Activated CD8-positive, alpha-beta T cell treated with anti-CD3 and anti-CD28 coated beads for 36 hours (primary cell): ENCODE results near the gene SETD4. TPM values are rescaled to one million over a fixed set of nuclear protein-coding genes. Genes with fewer than 3 reads are reported as not detected.
"Not testable (repeated sequence)": the region's sequence is repeated elsewhere in the genome, so short reads cannot be mapped to it uniquely, and the experiment has no call there.

Source experiments
- ATAC-seq: fragments of 200-7000 bp; cut with Tn5 transposase; one replicate; pipeline ENCODE4 v1.10.0; 2021; ENCODE audit warnings: mild to moderate bottlenecking, moderate library complexity
- CTCF ChIA-PET: fragments of 350-600 bp; sonication (Branson Sonifier 250); formaldehyde crosslinking; loops from one replicate; lab custom pipeline; 2021; ENCODE audit warnings: antibody characterized with exemption; lab: Charles Lee
- POLR2A ChIA-PET: fragments of 350-600 bp; sonication (Branson Sonifier 250); formaldehyde crosslinking; loops from one replicate; lab custom pipeline; 2021; ENCODE audit warnings: antibody characterized with exemption; lab: Charles Lee
- DNase-seq: peaks from one replicate; pipeline ENCODE4 v3.0.0-alpha.2; 2020
- H3K27ac Mint-ChIP-seq: one replicate; pipeline ENCODE4 v1.8.0; 2021; ENCODE audit warnings: mild to moderate bottlenecking, mixed read lengths
- H3K27me3 Mint-ChIP-seq: one replicate; pipeline ENCODE4 v1.8.0; 2021; ENCODE audit warnings: mixed read lengths
- H3K36me3 Mint-ChIP-seq: one replicate; pipeline ENCODE4 v1.8.0; 2021; ENCODE audit warnings: low read depth, mixed read lengths
- H3K4me1 Mint-ChIP-seq: one replicate; pipeline ENCODE4 v1.8.0; 2021; ENCODE audit warnings: low read depth, mixed read lengths
- H3K4me3 Mint-ChIP-seq: one replicate; pipeline ENCODE4 v1.8.0; 2021; ENCODE audit warnings: mild to moderate bottlenecking, moderate library complexity, mixed read lengths
- H3K9me3 Mint-ChIP-seq: one replicate; pipeline ENCODE4 v1.8.0; 2021; ENCODE audit warnings: mixed read lengths
- intact Hi-C: fragments of 100-400 bp; cut with micrococcal nuclease; formaldehyde crosslinking; loops from one replicate; pipeline ENCODE4 v1.10.0; 2022
- total RNA-seq, 2 experiments: library from RNA; stranded (reverse); gene quantifications; one replicate each; pipeline ENCODE4 v1.2.3, GENCODE V29; 2021
- TF ChIP-seq, protein P1 (sequence below): fragments of 200-600 bp; IDR thresholded peaks from one replicate; pipeline ENCODE4 v1.8.0; 2022; ENCODE audit warnings: antibody characterized with exemption, mild to moderate bottlenecking

The SETD4 gene
- total RNA-seq, 2 experiments from 2014 or later = 18.5 to 19.1 TPM

DNA sequence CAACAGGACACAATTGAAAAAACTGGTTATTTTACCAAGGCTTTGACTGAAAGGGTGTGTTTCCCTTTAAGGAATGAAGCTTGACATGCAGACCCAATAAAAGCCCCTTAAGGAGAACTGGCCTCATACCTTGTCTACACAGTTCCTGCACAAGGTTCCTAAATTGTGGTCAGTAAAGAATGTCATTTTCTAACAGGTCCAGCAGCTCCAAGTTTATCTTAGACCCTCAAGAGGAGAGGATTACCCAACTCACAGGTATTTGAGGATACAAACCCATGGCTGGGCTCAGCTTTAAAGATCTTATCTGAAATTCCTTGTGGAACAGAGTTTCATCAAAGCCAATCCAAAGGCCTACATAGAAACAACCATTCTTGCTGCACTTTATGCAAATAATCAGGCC lies 43.1 kb upstream of the SETD4 start:
- Mint-ChIP-seq H3K27me3 (peaks cover 16% of the 10 kb centered on the region), H3K36me3 (no peaks in the 10 kb centered on the region), H3K4me3 (no peak overlapping the region), H3K9me3 (no peaks in the 10 kb centered on the region), H3K4me1 (peaks cover 4% of the 10 kb centered on the region), H3K27ac (no peak overlapping the region)
- CTCF ChIA-PET = interaction anchor here (0.7 to 1.9 kb wide), 4 partner anchors 9 to 26 kb away, joined by 3 to 14 read pairs (median 7); no protein-coding TSS in a partner anchor
- TF ChIP-seq, protein P1, sequence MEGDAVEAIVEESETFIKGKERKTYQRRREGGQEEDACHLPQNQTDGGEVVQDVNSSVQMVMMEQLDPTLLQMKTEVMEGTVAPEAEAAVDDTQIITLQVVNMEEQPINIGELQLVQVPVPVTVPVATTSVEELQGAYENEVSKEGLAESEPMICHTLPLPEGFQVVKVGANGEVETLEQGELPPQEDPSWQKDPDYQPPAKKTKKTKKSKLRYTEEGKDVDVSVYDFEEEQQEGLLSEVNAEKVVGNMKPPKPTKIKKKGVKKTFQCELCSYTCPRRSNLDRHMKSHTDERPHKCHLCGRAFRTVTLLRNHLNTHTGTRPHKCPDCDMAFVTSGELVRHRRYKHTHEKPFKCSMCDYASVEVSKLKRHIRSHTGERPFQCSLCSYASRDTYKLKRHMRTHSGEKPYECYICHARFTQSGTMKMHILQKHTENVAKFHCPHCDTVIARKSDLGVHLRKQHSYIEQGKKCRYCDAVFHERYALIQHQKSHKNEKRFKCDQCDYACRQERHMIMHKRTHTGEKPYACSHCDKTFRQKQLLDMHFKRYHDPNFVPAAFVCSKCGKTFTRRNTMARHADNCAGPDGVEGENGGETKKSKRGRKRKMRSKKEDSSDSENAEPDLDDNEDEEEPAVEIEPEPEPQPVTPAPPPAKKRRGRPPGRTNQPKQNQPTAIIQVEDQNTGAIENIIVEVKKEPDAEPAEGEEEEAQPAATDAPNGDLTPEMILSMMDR = no peak
- DNase-seq = no peak
- intact Hi-C loops = no loop called here
- POLR2A ChIA-PET = interaction anchor here (1.0 kb wide), 1 partner anchor 16 kb away, joined by 3 read pairs; no protein-coding TSS in a partner anchor
- ATAC-seq = no peak

DNA sequence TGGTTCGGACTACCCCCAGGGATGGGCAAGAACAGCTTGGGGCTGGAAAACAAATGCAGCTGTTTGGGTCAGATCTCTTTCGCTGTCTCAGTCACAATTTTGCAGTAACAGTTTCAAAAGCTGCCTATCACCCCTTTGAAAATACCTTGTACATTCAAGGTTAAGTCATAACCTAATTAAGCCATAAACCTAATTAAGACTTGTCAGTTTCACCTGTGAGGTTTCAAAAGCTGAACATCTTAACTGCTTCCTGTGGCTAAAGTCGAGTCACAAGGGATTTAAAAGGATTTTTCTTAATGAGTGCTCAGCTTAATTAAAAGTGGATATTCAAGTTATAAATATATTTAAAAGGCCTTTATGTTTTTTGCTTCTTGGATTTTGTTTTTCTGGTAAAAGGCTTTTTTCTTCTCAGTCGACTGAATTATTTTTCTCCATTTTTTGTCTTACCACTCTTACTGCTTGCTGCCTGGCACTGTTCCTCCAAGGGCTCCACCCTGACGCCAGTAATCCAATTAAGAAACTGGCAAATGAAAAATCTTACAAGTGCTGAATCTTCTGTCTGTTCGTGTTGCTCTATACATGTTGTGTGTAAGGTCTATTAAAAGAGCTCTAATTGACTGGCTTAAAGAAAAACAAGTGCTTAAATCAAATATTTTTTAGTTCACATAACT lies 40.8 kb upstream of the SETD4 start:
- no peaks in the 10 kb centered on the region for H3K36me3 Mint-ChIP-seq
- ChIA-PET CTCF (interaction anchor here (1.6 to 2.3 kb wide), 2 partner anchors 13 kb away, joined by 5 to 12 read pairs; no protein-coding TSS in a partner anchor), POLR2A (no interaction called here)
- ATAC-seq (no peak), DNase-seq (no peak)
- peaks cover 4% of the 10 kb centered on the region for H3K4me1 Mint-ChIP-seq
- no peaks in the 10 kb centered on the region for H3K9me3 Mint-ChIP-seq
- TF ChIP-seq, protein P1 = no peak
- H3K4me3 Mint-ChIP-seq = no peak overlapping the region
- no peak overlapping the region for H3K27ac Mint-ChIP-seq
- peaks cover 14% of the 10 kb centered on the region for H3K27me3 Mint-ChIP-seq
- intact Hi-C loops = no loop called here

DNA sequence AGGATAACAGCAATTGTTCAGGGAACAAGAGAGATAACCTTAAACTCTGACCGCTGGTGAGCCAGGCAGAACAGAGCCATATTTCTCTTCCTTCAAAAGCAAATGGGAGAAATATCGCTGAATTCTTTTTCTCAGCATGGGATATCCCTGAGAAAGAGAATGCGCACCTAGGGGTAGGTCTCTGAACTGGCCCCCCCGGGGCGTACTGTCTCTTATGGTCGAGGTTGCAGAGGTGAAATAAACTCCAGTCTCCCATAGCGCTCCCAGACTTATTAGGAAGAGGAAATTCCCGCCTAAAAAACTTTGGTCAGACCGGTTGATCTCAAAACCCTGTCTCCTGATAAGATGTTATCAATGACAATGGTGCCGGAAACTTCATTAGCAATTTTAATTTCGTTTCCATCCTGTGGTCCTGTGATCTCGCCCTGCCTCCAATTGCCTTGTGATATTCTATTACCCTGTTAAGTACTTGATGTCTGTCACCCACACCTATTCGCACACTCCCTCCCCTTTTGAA lies 39.4 kb upstream of the SETD4 start:
- CTCF ChIA-PET = interaction anchor here (1.6 to 2.3 kb wide), 2 partner anchors 12 to 14 kb away, joined by 5 to 12 read pairs; no protein-coding TSS in a partner anchor
- H3K4me3 Mint-ChIP-seq, H3K36me3 Mint-ChIP-seq, H3K27ac Mint-ChIP-seq, DNase-seq, H3K4me1 Mint-ChIP-seq, POLR2A ChIA-PET, H3K27me3 Mint-ChIP-seq, ATAC-seq, H3K9me3 Mint-ChIP-seq, intact Hi-C loops: not testable (repeated sequence)

- no peak for ATAC-seq
- Mint-ChIP-seq H3K27me3 (peaks cover 3% of the 10 kb centered on the region), H3K36me3 (no peaks in the 10 kb centered on the region), H3K4me3 (no peak overlapping the region), H3K9me3 (peaks cover 4% of the 10 kb centered on the region), H3K27ac (no peak overlapping the region), H3K4me1 (no peaks in the 10 kb centered on the region)
- CTCF ChIA-PET = no interaction called here
- TF ChIP-seq, protein P1 = no peak
- POLR2A ChIA-PET = no interaction called here
- DNase-seq = no peak
- intact Hi-C loops = no loop called here
These were observed 38.7 kb upstream of the SETD4 start for GRCh38 chr21:36099000-36099399.

GRCh38 chr21:36098182-36098532 lies 37.8 kb upstream of the SETD4 start:
- no peak overlapping the region for H3K4me3 Mint-ChIP-seq
- CTCF ChIA-PET = no interaction called here

More at GRCh38 chr21:36098182-36098532, 37.8 kb upstream of the SETD4 start:
- no peak for DNase-seq
- Mint-ChIP-seq H3K27me3 (peaks cover 7% of the 10 kb centered on the region), H3K27ac (no peak overlapping the region), H3K9me3 (peaks cover 10% of the 10 kb centered on the region), H3K4me1 (no peaks in the 10 kb centered on the region), H3K36me3 (peaks cover 6% of the 10 kb centered on the region)
- TF ChIP-seq, protein P1 = no peak
- intact Hi-C loops = no loop called here
- POLR2A ChIA-PET = no interaction called here
- no peak for ATAC-seq
